Kidney (tissue), 14 donors: ENCODE data around the gene SESN3. TPM values are rescaled to one million over a fixed set of nuclear protein-coding genes. Genes with fewer than 3 reads are reported as not detected.

ENCODE experiments used
- DNase-seq, 5 donors: peaks; one replicate each; pipeline ENCODE4 v3.0.0-alpha.2; 2013 to 2020
- FAIRE-seq: peaks from 2 replicates; lab custom pipeline; 2012; peaks lifted over from hg19 to GRCh38; lab: Jason Lieb, UNC
- H3K27ac ChIP-seq, 2 donors: one replicate each; pipeline ENCODE4 v1.7.0; 2013; ENCODE audit warnings: low read depth in 2 of 2, low read length in 2 of 2, inconsistent platforms in 1 of 2
- H3K27me3 ChIP-seq: one replicate; pipeline ENCODE4 v1.7.1; 2013; ENCODE audit warnings: low read length, inconsistent platforms; ENCODE audit not compliant: control insufficient read depth, insufficient read depth
- H3K36me3 ChIP-seq, 3 donors: one replicate each; pipeline versions ENCODE4 v1.7.0 to v1.7.1; 2013; ENCODE audit warnings: low read length in 3 of 3, control low read depth in 1 of 3, inconsistent platforms in 1 of 3; ENCODE audit not compliant: insufficient read depth in 3 of 3, control insufficient read depth in 2 of 3
- H3K4me1 ChIP-seq, 3 donors: one replicate each; pipeline versions ENCODE4 v1.7.0 to v1.7.1; 2013; ENCODE audit warnings: low read length in 3 of 3, inconsistent platforms in 1 of 3, low read depth in 1 of 3; ENCODE audit not compliant: control insufficient read depth in 2 of 3, insufficient read depth in 2 of 3
- H3K4me3 ChIP-seq, 3 donors: one replicate each; pipeline versions ENCODE4 v1.7.0 to v1.8.1; 2013; ENCODE audit warnings: low read length in 3 of 3, control low read depth in 1 of 3, inconsistent platforms in 1 of 3
- H3K9ac ChIP-seq, 3 donors: one replicate each; pipeline versions ENCODE4 v1.7.0 to v1.7.1; 2013; ENCODE audit warnings: low read length in 3 of 3, control low read depth in 1 of 3, inconsistent platforms in 1 of 3
- H3K9me3 ChIP-seq, 3 donors: one replicate each; pipeline versions ENCODE4 v1.7.0 to v1.7.1; 2013; ENCODE audit warnings: low read length in 3 of 3, control low read depth in 1 of 3, inconsistent platforms in 1 of 3; ENCODE audit not compliant: control insufficient read depth in 2 of 3, insufficient read depth in 1 of 3
- intact Hi-C: fragments of 100-400 bp; cut with DNase I; formaldehyde crosslinking; loops from one replicate; pipeline ENCODE4 v1.11.1; 2022
- polyA plus RNA-seq: library from polyadenylated mRNA; stranded (reverse); fragments of 350-450 nt; fragmentation: Illumina TruSeq; extraction: RNeasy Lipid Tissue Mini Kit (QIAGEN cat#74804); gene quantifications from one replicate; pipeline ENCODE4 v1.2.3, GENCODE V29; 2014; ENCODE audit warnings: low read depth, low replicate concordance; ENCODE audit not compliant: insufficient read depth
- total RNA-seq: library from RNA; stranded (reverse); fragmentation: NEBNext Ultra II Directional; extraction: Animal tissue kit (Norgen Biotek cat#: 25700); gene quantifications from one replicate; pipeline ENCODE4 v1.2.1, GENCODE V29; 2021
- TF ChIP-seq, protein P1 (sequence below): IDR thresholded peaks from 3 replicates; pipeline ENCODE4 v1.5.1; 2012; ENCODE audit warnings: mild to moderate bottlenecking, moderate library complexity, borderline replicate concordance; ENCODE audit not compliant: insufficient read depth; ENCODE audit errors: extremely low read depth
- donor health status: control.
- donor health status: control.
- donor health status: control.
- donor health status: control.
- donor health status: control.
- donor health status: DM: yes; HTN: yes; CAD: no.
- donor health status: Normal renal cell carcinoma (clear cell type).

The SESN3 gene
- total and polyA plus RNA-seq, 2 donors from 2014 or later = 5.1 to 50.1 TPM

DNA sequence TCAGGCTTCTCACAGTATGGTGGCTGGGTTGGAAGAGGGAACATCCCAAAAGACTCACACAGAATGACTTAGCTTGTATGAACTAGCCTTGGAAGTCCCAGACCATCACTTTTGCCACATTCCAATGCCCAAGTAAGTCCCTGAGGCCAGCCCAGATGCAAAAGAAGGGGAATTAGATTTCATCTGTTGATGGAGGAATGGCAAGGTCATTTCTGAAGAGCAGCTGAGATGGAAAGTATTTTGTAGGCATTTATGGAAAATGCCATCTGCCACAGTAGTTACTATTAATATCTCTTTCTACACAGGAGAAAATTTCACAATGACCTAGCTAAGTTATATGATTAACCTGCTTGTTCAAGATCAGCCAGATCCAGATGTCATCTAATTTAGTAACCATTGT lies 82.6 kb downstream of the SESN3 start:
- TF ChIP-seq, protein P1, sequence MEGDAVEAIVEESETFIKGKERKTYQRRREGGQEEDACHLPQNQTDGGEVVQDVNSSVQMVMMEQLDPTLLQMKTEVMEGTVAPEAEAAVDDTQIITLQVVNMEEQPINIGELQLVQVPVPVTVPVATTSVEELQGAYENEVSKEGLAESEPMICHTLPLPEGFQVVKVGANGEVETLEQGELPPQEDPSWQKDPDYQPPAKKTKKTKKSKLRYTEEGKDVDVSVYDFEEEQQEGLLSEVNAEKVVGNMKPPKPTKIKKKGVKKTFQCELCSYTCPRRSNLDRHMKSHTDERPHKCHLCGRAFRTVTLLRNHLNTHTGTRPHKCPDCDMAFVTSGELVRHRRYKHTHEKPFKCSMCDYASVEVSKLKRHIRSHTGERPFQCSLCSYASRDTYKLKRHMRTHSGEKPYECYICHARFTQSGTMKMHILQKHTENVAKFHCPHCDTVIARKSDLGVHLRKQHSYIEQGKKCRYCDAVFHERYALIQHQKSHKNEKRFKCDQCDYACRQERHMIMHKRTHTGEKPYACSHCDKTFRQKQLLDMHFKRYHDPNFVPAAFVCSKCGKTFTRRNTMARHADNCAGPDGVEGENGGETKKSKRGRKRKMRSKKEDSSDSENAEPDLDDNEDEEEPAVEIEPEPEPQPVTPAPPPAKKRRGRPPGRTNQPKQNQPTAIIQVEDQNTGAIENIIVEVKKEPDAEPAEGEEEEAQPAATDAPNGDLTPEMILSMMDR = no peak
- DNase-seq (no peak), FAIRE-seq (no peak)
- no peaks in the 10 kb centered on the region for H3K9me3 ChIP-seq
- H3K4me1 ChIP-seq = peaks cover 0 to 9% (median 0%) of the 10 kb centered on the region in 3 donors
- intact Hi-C loops = no loop called here
- no peaks in the 10 kb centered on the region for H3K36me3 ChIP-seq
- no peak overlapping the region for H3K4me3 ChIP-seq
- H3K9ac ChIP-seq = no peak overlapping the region
- H3K27me3 ChIP-seq = no peaks in the 10 kb centered on the region
- H3K27ac ChIP-seq = no peak overlapping the region

DNA sequence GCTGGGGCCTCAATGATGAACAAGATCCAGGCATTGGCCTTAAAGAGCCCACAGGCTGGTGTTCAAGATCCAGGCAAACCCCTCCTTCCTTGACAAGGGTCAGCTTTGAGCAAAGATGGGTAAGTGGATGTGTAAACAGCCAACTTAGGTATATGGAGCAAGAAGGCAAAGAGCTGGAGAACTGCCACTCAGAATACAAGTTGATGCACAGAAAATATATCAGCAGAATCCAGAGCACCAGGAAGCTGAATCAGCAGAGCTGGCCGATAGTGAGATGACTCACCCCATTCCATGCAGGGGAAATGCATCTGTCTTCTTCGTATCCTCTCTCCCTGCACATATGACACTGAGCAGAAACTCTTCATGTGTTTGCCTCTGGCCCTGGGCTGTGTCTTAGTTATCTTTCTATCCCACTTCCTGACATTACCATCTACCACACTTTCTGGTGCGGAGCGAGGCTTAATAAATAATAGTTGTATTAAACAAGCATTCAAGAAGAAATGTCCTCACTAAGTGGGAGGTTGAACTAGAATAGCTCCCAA lies 83.6 kb downstream of the SESN3 start:
- H3K4me3 ChIP-seq = no peak overlapping the region
- peaks cover 0 to 9% (median 0%) of the 10 kb centered on the region in 3 donors for H3K4me1 ChIP-seq
- no peak overlapping the region for H3K27ac ChIP-seq
- H3K27me3 ChIP-seq = no peaks in the 10 kb centered on the region
- H3K9me3 ChIP-seq = no peaks in the 10 kb centered on the region
- intact Hi-C loops = no loop called here
- FAIRE-seq (no peak), DNase-seq (peak in 1 of 5 donors; percentile 47)
- TF ChIP-seq, protein P1 = no peak
- no peaks in the 10 kb centered on the region for H3K36me3 ChIP-seq
- H3K9ac ChIP-seq = no peak overlapping the region

DNA sequence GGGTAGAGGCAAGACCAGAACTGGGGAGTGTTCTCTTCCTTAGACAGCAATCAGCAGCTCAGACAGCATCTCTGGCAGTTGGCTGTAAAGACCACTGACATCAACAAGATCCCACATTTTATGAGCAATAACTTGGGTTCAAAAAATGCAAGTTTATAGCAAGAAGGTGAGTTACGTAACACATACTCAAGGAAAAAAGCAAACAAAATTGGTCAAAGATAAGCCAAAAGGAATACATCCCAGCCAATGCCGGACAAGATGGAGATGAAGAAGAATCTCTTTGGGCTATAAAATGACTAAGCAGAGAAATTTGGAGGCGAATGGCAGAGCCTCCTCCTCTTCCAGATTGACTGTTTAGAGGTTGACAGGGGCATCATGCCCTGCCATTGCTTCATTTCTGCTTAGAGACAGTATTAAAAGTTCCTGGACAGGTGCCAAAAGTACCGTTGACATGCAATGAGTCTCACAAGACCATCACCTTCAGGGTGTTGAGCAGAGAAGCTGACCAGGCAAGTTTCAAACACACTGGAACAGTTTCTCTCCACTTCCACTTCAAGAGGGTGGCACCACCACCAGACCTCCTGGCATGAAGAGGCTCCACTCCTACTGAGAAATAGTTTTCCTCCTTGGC lies 85.5 kb downstream of the SESN3 start:
- Histone ChIP-seq H3K27me3 (no peaks in the 10 kb centered on the region), H3K4me3 (no peak overlapping the region), H3K9me3 (no peaks in the 10 kb centered on the region), H3K36me3 (no peaks in the 10 kb centered on the region), H3K9ac (no peak overlapping the region), H3K4me1 (peaks cover 0 to 4% (median 0%) of the 10 kb centered on the region in 3 donors), H3K27ac (no peak overlapping the region)
- no peak for FAIRE-seq
- TF ChIP-seq, protein P1 = no peak
- intact Hi-C loops = no loop called here
- DNase-seq = no peak
